HCT116 (cell line): ENCODE data around the gene TRAF3. TPM values are rescaled to one million over a fixed set of nuclear protein-coding genes. Genes with fewer than 3 reads are reported as not detected.

ENCODE experiments used
- ATAC-seq: fragments of 200-7000 bp; cut with Tn5 transposase; 2 replicates; pipeline ENCODE4 v1.9.1; 2020; ENCODE audit warnings: mild to moderate bottlenecking, moderate library complexity
- BruUV-seq: library from RNA; stranded (reverse); fragments of 400-500 nt; replicated peaks from 2 replicates; lab custom pipeline; 2021; lab: Mats Ljungman, UMichigan
- CTCF ChIA-PET: fragments of 300-600 bp; sonication (Branson Sonifier 250); formaldehyde crosslinking; loops from one replicate; lab custom pipeline; 2021; ENCODE audit warnings: antibody characterized with exemption; lab: Charles Lee
- POLR2A ChIA-PET: fragments of 300-600, 350-600 bp; sonication (Branson Sonifier 250); formaldehyde crosslinking; loops from one replicate; lab custom pipeline; 2021; ENCODE audit warnings: antibody characterized with exemption; lab: Charles Lee
- RAD21 ChIA-PET, 2 experiments: fragments of 300-600 bp; sonication (Branson Sonifier 250); formaldehyde crosslinking; loops; one replicate each; lab custom pipeline; 2023; ENCODE audit warnings: low total read pairs in 2 of 2; ENCODE audit not compliant: uncharacterized antibody in 2 of 2, unreplicated experiment in 2 of 2, low non-redundant PET in 1 of 2; lab: Charles Lee
- DNase-seq: peaks from one replicate; pipeline ENCODE4 v3.0.0-alpha.2; 2010; ENCODE audit warnings: low read depth, low spot score
- H2AFZ ChIP-seq: fragments of 200-600 bp; shearing (Covaris generic), sonication (generic); 2 replicates; pipeline ENCODE4 v1.6.1; 2017; ENCODE audit warnings: low read depth, mixed run types, mixed read lengths, antibody characterized with exemption, low read length; ENCODE audit not compliant: poor library complexity, severe bottlenecking
- H3K27ac ChIP-seq: 2 replicates; pipeline ENCODE4 v1.5.1; 2012; ENCODE audit warnings: low read depth, low read length
- H3K27me3 ChIP-seq: fragments of 200-600 bp; sonication (generic); 2 replicates; pipeline ENCODE4 v1.6.1; 2016; ENCODE audit warnings: mixed run types, low read length, mixed read lengths; ENCODE audit not compliant: insufficient read depth
- H3K36me3 ChIP-seq, 2 experiments: fragments of 200-500 bp in 1 of 2; fragments of 200-600 bp in 1 of 2; sonication (Bioruptor generic) in 1 of 2; sonication (generic) in 1 of 2; 2 replicates each; pipeline versions ENCODE4 v1.5.1 to v1.6.1; 2014 to 2016; ENCODE audit warnings: low read length in 2 of 2, inconsistent platforms in 1 of 2, mixed read lengths in 1 of 2, mixed run types in 1 of 2; ENCODE audit not compliant: insufficient read depth in 2 of 2, control insufficient read depth in 1 of 2
- H3K4me1 ChIP-seq, 2 experiments: fragments of 200-600 bp in 1 of 2; sonication (generic) in 1 of 2; 2 replicates each; pipeline versions ENCODE4 v1.5.1 to v1.6.1; 2012 to 2017; ENCODE audit warnings: low read length in 2 of 2, inconsistent platforms in 1 of 2, mild to moderate bottlenecking in 1 of 2, mixed read lengths in 1 of 2, mixed run types in 1 of 2, moderate library complexity in 1 of 2; ENCODE audit not compliant: insufficient read depth in 2 of 2, control insufficient read depth in 1 of 2
- H3K4me2 ChIP-seq: fragments of 200-600 bp; sonication (generic); 2 replicates; pipeline ENCODE4 v1.6.1; 2017; ENCODE audit warnings: mixed run types, low read length, mixed read lengths
- H3K4me3 ChIP-seq, 2 experiments: fragments of 200-600 bp in 1 of 2; sonication (generic) in 1 of 2; replicated peaks in 1 of 2; 2 replicates each; pipeline ENCODE4 v1.5.1; 2011 to 2016; ENCODE audit warnings: low read length in 2 of 2, control low read depth in 1 of 2, low read depth in 1 of 2, mild to moderate bottlenecking in 1 of 2, mixed read lengths in 1 of 2, mixed run types in 1 of 2
- H3K79me2 ChIP-seq: fragments of 200-600 bp; sonication (generic); 2 replicates; pipeline ENCODE4 v1.6.1; 2017; ENCODE audit warnings: mild to moderate bottlenecking, mixed run types, low read length, moderate library complexity, mixed read lengths; ENCODE audit not compliant: insufficient read depth
- H3K9ac ChIP-seq: fragments of 200-600 bp; sonication (generic); 2 replicates; pipeline ENCODE4 v1.6.1; 2016; ENCODE audit warnings: low read length, mixed read lengths
- H3K9me2 ChIP-seq: fragments of 200-600 bp; sonication (generic), shearing (Covaris generic); 2 replicates; pipeline ENCODE4 v1.6.1; 2017; ENCODE audit warnings: mixed run types, mild to moderate bottlenecking, moderate library complexity; ENCODE audit not compliant: insufficient read depth
- H3K9me3 ChIP-seq, 2 experiments: fragments of 200-500 bp in 1 of 2; fragments of 200-600 bp in 1 of 2; sonication (Bioruptor generic) in 1 of 2; sonication (generic) in 1 of 2; 2 replicates each; pipeline ENCODE4 v1.6.1; 2014 to 2017; ENCODE audit warnings: low read length in 2 of 2, mixed read lengths in 2 of 2, inconsistent platforms in 1 of 2, low read depth in 1 of 2, mild to moderate bottlenecking in 1 of 2, mixed run types in 1 of 2, moderate library complexity in 1 of 2; ENCODE audit not compliant: control insufficient read depth in 1 of 2, insufficient read depth in 1 of 2
- H4K20me1 ChIP-seq: fragments of 200-600 bp; sonication (generic), shearing (Covaris generic); 2 replicates; pipeline ENCODE4 v1.6.1; 2017; ENCODE audit warnings: mixed run types, mild to moderate bottlenecking, moderate library complexity; ENCODE audit not compliant: insufficient read depth
- CBX3 ChIP-seq: IDR thresholded peaks from 2 replicates; pipeline ENCODE4 v1.6.1; 2012; ENCODE audit warnings: low read depth
- EGR1 ChIP-seq: IDR thresholded peaks from 2 replicates; pipeline ENCODE4 v1.6.1; 2012; ENCODE audit warnings: low read depth
- EZH2 ChIP-seq: fragments of 200-600 bp; sonication (generic); IDR thresholded peaks from 2 replicates; pipeline ENCODE4 v1.6.1; 2017; ENCODE audit warnings: antibody characterized with exemption, mixed run types
- JUND ChIP-seq: IDR thresholded peaks from 2 replicates; pipeline ENCODE4 v1.6.1; 2012
- POLR2AphosphoS5 ChIP-seq: IDR thresholded peaks from 2 replicates; pipeline ENCODE4 v1.6.1; 2011; ENCODE audit warnings: mild to moderate bottlenecking, low read depth, low read length, moderate library complexity
- SP1 ChIP-seq: IDR thresholded peaks from 2 replicates; pipeline ENCODE4 v1.6.1; 2012; ENCODE audit warnings: low read depth
- YY1 ChIP-seq: IDR thresholded peaks from 2 replicates; pipeline ENCODE4 v1.6.1; 2011; ENCODE audit warnings: low read length, low read depth, moderate library complexity, mild to moderate bottlenecking; ENCODE audit not compliant: insufficient replicate concordance; ENCODE audit errors: extremely low read depth
- ZFX ChIP-seq: fragments of 450-650 bp; IDR thresholded peaks from 2 replicates; pipeline ENCODE4 v1.6.1; 2017
- intact Hi-C: fragments of 100-400 bp; cut with micrococcal nuclease; formaldehyde crosslinking; loops from 2 replicates; pipeline ENCODE4 v1.10.0; 2022
- total RNA-seq: library from RNA; stranded (reverse); gene quantifications from one replicate; pipeline ENCODE4 v1.2.1, GENCODE V29; 2021; ENCODE audit not compliant: unreplicated experiment
- TF ChIP-seq, protein P1 (sequence below), 3 experiments: fragments of 200-600 bp in 1 of 3; sonication (generic) in 1 of 3; IDR thresholded peaks in 2 of 3; conservative IDR thresholded peaks in 1 of 3; 2 replicates each; pipeline ENCODE4 v1.5.1; 2012 to 2017; ENCODE audit warnings: low read depth in 2 of 3, low read length in 2 of 3, antibody characterized with exemption in 1 of 3, borderline replicate concordance in 1 of 3, control low read depth in 1 of 3, mild to moderate bottlenecking in 1 of 3, mixed read lengths in 1 of 3, mixed run types in 1 of 3, moderate library complexity in 1 of 3; ENCODE audit not compliant: insufficient read depth in 1 of 3

The TRAF3 gene
- total RNA-seq, 1 experiment from 2014 or later, result 32.1 TPM

DNA sequence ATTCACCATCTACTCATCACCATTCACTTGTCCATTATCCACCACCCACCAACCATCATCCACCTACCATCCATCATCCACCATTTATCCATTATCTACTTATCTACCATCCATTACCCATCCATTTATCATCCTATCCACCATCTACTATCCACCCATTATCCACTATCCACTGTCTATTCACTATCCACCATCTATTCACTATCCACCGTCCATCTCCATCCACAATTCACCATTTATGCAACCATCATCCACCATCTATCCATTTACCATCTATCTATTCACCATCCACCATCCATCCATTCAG is 143.7 kb downstream of the TRAF3 start:
- Histone ChIP-seq H4K20me1 (no peaks in the 10 kb centered on the region), H3K36me3 (no peaks in the 10 kb centered on the region), H3K4me3 (no peak overlapping the region), H3K4me2 (no peak overlapping the region), H3K79me2 (no peaks in the 10 kb centered on the region), H3K27ac (no peak overlapping the region), H3K9ac (no peak overlapping the region), H3K27me3 (no peaks in the 10 kb centered on the region), H3K9me3 (no peaks in the 10 kb centered on the region), H3K9me2 (no peaks in the 10 kb centered on the region), H2AFZ (no peak overlapping the region), H3K4me1 (no peaks in the 10 kb centered on the region)
- ChIA-PET RAD21 (no interaction called here), POLR2A (no interaction called here), CTCF (no interaction called here)
- TF ChIP-seq ZFX, result no peak
- no peak for TF ChIP-seq CBX3
- no peak for TF ChIP-seq POLR2AphosphoS5
- TF ChIP-seq SP1, result no peak
- TF ChIP-seq JUND, result no peak
- TF ChIP-seq, protein P1, sequence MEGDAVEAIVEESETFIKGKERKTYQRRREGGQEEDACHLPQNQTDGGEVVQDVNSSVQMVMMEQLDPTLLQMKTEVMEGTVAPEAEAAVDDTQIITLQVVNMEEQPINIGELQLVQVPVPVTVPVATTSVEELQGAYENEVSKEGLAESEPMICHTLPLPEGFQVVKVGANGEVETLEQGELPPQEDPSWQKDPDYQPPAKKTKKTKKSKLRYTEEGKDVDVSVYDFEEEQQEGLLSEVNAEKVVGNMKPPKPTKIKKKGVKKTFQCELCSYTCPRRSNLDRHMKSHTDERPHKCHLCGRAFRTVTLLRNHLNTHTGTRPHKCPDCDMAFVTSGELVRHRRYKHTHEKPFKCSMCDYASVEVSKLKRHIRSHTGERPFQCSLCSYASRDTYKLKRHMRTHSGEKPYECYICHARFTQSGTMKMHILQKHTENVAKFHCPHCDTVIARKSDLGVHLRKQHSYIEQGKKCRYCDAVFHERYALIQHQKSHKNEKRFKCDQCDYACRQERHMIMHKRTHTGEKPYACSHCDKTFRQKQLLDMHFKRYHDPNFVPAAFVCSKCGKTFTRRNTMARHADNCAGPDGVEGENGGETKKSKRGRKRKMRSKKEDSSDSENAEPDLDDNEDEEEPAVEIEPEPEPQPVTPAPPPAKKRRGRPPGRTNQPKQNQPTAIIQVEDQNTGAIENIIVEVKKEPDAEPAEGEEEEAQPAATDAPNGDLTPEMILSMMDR (IDR thresholded peaks at IDR 0.05 in 2 of 3, conservative IDR thresholded peaks at IDR 0.05 in 1 of 3; ENCODE audit: borderline replicate concordance in 1 of 3, insufficient read depth in 1 of 3, low read depth in 2 of 3, low read length in 2 of 3), result no peak
- no peak for TF ChIP-seq EGR1
- no peak for TF ChIP-seq EZH2
- no peak for TF ChIP-seq YY1
- ATAC-seq (no peak), DNase-seq (no peak)
- intact Hi-C loops, result loop anchor here (10.0 kb wide), 1 partner anchor 396 kb away; no protein-coding TSS in a partner anchor
- no TSS peak for BruUV-seq
